CD4-positive, alpha-beta T cell treated with Interleukin-12 subunit alpha and Interleukin-12 subunit beta, for 1 hour (primary cell): ENCODE measurements around the gene CDCA3.
"Not testable (repeated sequence)": the region's sequence is repeated elsewhere in the genome, so short reads cannot be mapped to it uniquely, and the experiment has no call there.

Experiments used
- DNase-seq: peaks from one replicate; pipeline ENCODE4 v3.0.0-alpha.2; 2020

The CDCA3 gene

DNA sequence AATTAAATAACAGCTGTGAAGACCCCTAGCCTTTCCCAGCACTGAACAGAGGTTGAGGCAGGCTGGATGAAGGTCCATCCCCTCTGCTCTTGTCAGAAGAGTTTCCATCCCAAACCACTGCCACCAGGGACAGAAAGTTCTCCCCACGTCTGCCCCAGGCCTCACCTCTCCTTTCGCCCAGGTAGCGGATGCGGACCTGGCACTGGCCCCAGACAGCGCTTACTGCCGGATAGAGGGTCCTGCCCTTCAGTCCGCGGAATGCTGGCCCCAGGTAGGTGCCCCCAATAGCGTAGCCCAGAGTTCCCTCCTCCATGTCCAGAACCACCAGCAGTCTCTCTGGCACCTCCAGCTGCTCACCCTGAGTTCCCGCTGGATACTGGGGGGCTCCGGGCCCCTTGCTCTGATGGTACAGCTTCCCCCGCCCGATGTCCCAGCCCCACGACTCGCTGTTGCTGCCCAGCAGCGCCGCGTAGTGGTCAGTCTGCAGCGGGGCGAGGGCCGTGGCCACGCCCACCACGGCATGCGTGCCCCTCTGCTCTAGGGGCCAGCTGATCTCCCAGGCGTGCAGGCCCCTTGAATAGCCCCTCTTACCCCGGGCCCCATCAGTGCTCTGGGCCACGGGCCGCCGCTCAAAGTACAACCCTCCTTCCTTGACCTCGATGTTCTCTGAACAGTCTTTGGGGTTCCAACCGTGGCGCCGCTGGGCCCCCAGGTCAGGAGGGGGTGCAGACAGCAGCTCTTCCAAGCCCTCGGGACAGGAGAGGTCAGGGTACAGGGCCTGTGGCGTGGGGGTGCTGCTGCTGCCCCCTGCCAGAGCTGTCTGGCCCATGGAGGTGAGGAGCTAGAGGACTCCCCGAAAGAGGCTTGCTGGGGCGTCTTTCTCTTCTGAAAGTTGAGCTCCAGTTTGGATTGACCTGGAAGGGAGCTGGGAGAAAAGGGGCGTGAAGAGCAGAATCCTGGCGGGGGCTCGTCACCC is 21.3 kb upstream of the CDCA3 start:
- DNase-seq = peak; percentile 88

- DNase-seq = peak; percentile 45
Measured at GRCh38 chr12:6871052-6871957, 20.2 kb upstream of the CDCA3 start.

GRCh38 chr12:6870304-6870703 is 19.2 kb upstream of the CDCA3 start:
- DNase-seq = not testable (repeated sequence)

- peak; percentile 90 for DNase-seq
Measured at GRCh38 chr12:6869049-6870021, 18.2 kb upstream of the CDCA3 start.

DNA sequence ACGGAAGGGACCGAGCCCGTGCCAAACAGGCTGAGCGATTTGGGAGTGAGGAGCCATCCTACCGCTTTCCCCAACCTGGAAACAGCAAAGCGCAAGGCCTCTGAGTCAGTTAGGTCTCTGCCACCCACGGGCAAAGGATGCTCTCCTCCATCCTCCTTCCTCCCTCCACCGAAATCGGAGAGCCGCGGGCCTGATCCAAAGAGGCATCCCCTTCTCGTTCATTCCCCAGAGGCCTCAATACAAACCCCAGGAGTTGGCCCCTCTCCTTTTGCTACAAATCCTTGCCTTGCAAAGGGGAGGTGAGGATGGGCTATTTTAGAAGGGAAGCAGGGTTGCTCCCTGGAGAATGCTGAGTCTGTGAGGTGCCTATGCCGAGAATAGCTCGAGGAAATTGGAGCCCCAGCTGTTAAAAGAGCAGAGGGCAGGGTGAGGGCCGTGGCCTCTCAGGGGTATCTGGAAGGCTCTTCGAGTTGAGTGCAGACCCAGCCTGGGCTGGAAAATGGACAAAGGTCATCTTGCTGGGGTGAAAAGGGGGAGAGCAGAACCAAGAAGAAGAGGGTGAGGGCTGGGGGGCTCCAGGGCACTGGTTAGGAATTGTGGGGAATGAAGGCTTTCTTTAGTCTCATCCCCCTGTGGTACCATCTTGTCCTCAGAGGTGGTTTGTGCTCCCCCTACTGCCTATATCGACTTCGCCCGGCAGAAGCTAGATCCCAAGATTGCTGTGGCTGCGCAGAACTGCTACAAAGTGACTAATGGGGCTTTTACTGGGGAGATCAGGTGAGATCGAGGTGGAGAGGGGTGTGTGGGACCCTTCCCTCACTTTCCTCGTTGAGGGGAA is 17.3 kb upstream of the CDCA3 start:
- DNase-seq = no peak

- DNase-seq = peak; percentile 89
Measured at GRCh38 chr12:6867413-6868210, 16.5 kb upstream of the CDCA3 start, which contains the start of gene TPI1. TSS of gene TPI1 (plus strand) at chr12:6867531. CDS start at chr12:6867567, 36 bp downstream.

GRCh38 chr12:6866920-6867412 is 15.9 kb upstream of the CDCA3 start:
- DNase-seq = no peak

GRCh38 chr12:6866163-6866919 is 15.3 kb upstream of the CDCA3 start:
- DNase-seq = no peak

- DNase-seq = not testable (repeated sequence)
Measured at GRCh38 chr12:6865307-6865706, 14.2 kb upstream of the CDCA3 start.

DNA sequence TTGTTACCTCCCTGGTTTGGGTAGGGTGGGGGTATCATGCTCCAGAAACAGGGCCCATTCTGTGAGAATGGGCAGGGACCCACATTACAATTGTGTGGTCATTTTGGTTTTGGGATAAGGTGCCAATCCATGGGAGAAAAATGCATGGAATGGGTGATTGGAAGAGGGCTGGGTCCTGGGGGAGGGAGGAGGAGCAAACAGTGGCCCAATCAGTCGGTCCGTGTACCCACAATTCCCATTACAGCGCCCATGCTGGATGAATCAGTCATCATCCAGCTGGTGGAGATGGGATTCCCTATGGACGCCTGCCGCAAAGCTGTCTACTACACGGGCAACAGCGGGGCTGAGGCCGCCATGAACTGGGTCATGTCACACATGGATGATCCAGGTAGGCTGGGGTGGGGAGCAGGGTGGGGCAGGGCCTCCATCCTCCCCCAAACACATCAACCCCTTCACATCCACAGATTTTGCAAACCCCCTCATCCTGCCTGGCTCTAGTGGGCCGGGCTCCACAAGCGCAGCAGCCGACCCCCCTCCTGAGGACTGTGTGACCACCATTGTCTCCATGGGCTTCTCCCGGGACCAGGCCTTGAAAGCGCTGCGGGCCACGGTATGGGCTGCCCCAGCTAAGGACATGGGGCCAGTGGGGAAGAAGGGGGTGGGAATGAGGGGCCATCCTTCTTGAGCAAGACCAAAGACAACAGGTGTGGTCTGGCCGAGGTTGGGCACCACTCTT is 12.7 kb upstream of the CDCA3 start:
- DNase-seq = no peak

- no peak for DNase-seq
Measured at GRCh38 chr12:6863033-6863432, 11.9 kb upstream of the CDCA3 start.

- DNase-seq = no peak
Measured at GRCh38 chr12:6861391-6861790, 10.3 kb upstream of the CDCA3 start.

- DNase-seq = no peak
Measured at GRCh38 chr12:6860942-6861341, 9.9 kb upstream of the CDCA3 start.

- no peak for DNase-seq
Measured at GRCh38 chr12:6860116-6860515, 9.0 kb upstream of the CDCA3 start.

DNA sequence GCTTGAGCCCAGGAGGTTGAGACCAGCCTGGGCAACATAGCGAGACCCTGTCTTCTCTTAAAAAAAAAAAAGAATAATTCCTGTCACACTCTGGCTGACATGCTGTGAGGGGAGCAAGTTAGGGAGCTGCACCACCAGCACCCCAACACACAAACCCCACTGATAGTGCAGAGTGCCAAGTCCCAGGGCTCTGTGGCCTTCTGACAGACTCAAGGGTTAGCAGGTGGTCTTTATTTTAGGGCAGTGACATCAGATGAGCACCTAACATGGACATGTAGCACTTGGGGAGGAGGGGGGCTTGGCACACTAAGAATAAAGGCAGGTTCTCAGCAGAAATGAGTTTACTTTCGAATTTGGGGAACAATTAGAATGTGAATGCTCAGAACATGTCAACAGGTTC is 7.7 kb upstream of the CDCA3 start:
- DNase-seq = no peak

DNA sequence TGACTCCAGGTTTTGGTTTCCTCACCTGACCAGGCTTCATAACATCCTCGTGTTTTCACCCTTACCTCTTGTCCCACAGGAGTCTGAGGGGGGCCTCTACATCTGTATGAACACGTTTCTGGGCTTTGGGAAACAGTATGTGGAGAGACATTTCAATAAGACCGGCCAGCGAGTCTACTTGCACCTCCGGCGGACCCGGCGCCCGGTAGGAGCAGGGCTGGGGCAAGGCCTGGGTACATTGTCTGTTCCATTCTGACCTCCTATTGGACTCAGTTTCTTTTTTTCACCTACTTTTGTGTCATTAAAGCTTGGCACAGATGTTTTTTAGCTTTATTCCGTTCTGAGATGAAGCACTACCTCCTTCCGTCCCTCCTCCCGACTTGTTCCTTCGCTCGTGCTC is 4.2 kb upstream of the CDCA3 start:
- DNase-seq = no peak

- no peak for DNase-seq
Measured at GRCh38 chr12:6854036-6854435, 3.0 kb upstream of the CDCA3 start.

- no peak for DNase-seq
Measured at GRCh38 chr12:6853626-6854025, 2.5 kb upstream of the CDCA3 start.
